A549 (cell line): Measurements from ENCODE around the gene JAG2. TPM values are rescaled to one million over a fixed set of nuclear protein-coding genes. Genes with fewer than 3 reads are reported as not detected.

ENCODE experiments used
- ATAC-seq, 2 experiments: fragments of 200-7000 bp in 1 of 2; fragments of >200 bp in 1 of 2; cut with Nextera tagmentation in 1 of 2; cut with Tn5 transposase in 1 of 2; 3 replicates each; pipeline versions ENCODE4 v1.8.0 to v1.9.1; 2018 to 2020; ENCODE audit warnings: mild to moderate bottlenecking in 1 of 2, moderate library complexity in 1 of 2
- CTCF ChIA-PET: fragments of 300-600 bp; sonication (Branson Sonifier 250); formaldehyde crosslinking; extraction: SDS; loops from one replicate; lab custom pipeline; 2021; ENCODE audit warnings: antibody characterized with exemption, inconsistent platforms; lab: Yijun Ruan, JAX
- POLR2A ChIA-PET: fragments of 350-600 bp; formaldehyde crosslinking; extraction: SDS; loops from one replicate; lab custom pipeline; 2021; ENCODE audit warnings: antibody characterized with exemption, inconsistent platforms; lab: Yijun Ruan, JAX
- DNase-seq, 2 experiments: peaks; one replicate each; pipeline versions ENCODE4 v3.0.0 to v3.0.0-alpha.2; 2011 to 2016; ENCODE audit warnings: low read depth in 1 of 2, low spot score in 1 of 2
- FAIRE-seq: peaks from 2 replicates; lab custom pipeline; 2011; peaks lifted over from hg19 to GRCh38; lab: Jason Lieb, UNC
- H3K27ac ChIP-seq, 2 experiments: fragments of >200 bp; sonication (Bioruptor Twin); formaldehyde crosslinking; 3 replicates each; pipeline ENCODE4 v1.5.1; 2016 to 2017
- H3K4me1 ChIP-seq: fragments of >200 bp; sonication (Bioruptor Twin); formaldehyde crosslinking; 3 replicates; pipeline ENCODE4 v1.6.1; 2016
- H3K4me2 ChIP-seq: fragments of >200 bp; sonication (Bioruptor Twin); formaldehyde crosslinking; 3 replicates; pipeline ENCODE4 v1.6.1; 2016
- H3K4me3 ChIP-seq: fragments of >200 bp; sonication (Bioruptor Twin); formaldehyde crosslinking; 3 replicates; pipeline ENCODE4 v1.5.1; 2016
- H3K9me3 ChIP-seq: fragments of >200 bp; sonication (Bioruptor Twin); formaldehyde crosslinking; 3 replicates; pipeline ENCODE4 v1.6.1; 2016
- EP300 ChIP-seq, 2 experiments: fragments of >200 bp; sonication (Bioruptor Twin); formaldehyde crosslinking; IDR thresholded peaks; 2 replicates in 1 of 2; 3 replicates in 1 of 2; pipeline ENCODE4 v1.6.1; 2016 to 2017
- FOSL2 ChIP-seq, 2 experiments: fragments of 450-650 bp in 1 of 2; fragments of >200 bp in 1 of 2; sonication (Bioruptor Twin) in 1 of 2; formaldehyde crosslinking; IDR thresholded peaks; 2 replicates each; pipeline versions ENCODE4 v1.5.0 to v1.6.1; 2016 to 2020; ENCODE audit warnings: mild to moderate bottlenecking in 1 of 2, moderate library complexity in 1 of 2
- HOXA7 ChIP-seq: fragments of 250-450 bp; sonication (Bioruptor Pico); IDR thresholded peaks from 2 replicates; pipeline ENCODE4 v1.5.0; 2020; ENCODE audit warnings: mild to moderate bottlenecking, moderate library complexity
- HOXB13 ChIP-seq: fragments of 250-450 bp; sonication (Bioruptor Pico); IDR thresholded peaks from 2 replicates; pipeline ENCODE4 v1.5.0; 2020; ENCODE audit warnings: low read depth, mild to moderate bottlenecking, moderate library complexity
- HOXB5 ChIP-seq: fragments of 250-450 bp; sonication (Bioruptor Pico); IDR thresholded peaks from 2 replicates; pipeline ENCODE4 v1.5.0; 2020; ENCODE audit warnings: mild to moderate bottlenecking, moderate library complexity
- KDM1A ChIP-seq: fragments of 200-600 bp; sonication (generic); IDR thresholded peaks from 2 replicates; pipeline ENCODE4 v1.6.1; 2016; ENCODE audit warnings: low read depth, mild to moderate bottlenecking
- KDM5A ChIP-seq: fragments of 200-600 bp; sonication (generic); IDR thresholded peaks from 2 replicates; pipeline ENCODE4 v1.6.1; 2016; ENCODE audit warnings: antibody characterized with exemption, mild to moderate bottlenecking
- MAFK ChIP-seq: fragments of 450-650 bp; IDR thresholded peaks from 2 replicates; pipeline ENCODE4 v1.6.1; 2014; ENCODE audit not compliant: partially characterized antibody
- MAX ChIP-seq: IDR thresholded peaks from 2 replicates; pipeline ENCODE4 v1.6.1; 2012
- MAZ ChIP-seq: fragments of 150-350 bp; IDR thresholded peaks from 2 replicates; pipeline ENCODE4 v1.6.1; 2014; ENCODE audit warnings: antibody characterized with exemption, low read depth, low read length, borderline replicate concordance
- MYC ChIP-seq: IDR thresholded peaks from 2 replicates; pipeline ENCODE4 v1.6.1; 2012; ENCODE audit warnings: mild to moderate bottlenecking, inconsistent platforms, low read length, improper control_type of control experiment, borderline replicate concordance
- NFE2L2 ChIP-seq: fragments of 150-350 bp; conservative IDR thresholded peaks from 2 replicates; pipeline ENCODE4 v1.6.1; 2014; ENCODE audit warnings: low read length
- NPAS2 ChIP-seq: fragments of 250-450 bp; sonication (Bioruptor Pico); IDR thresholded peaks from 2 replicates; pipeline ENCODE4 v1.8.0; 2022; ENCODE audit warnings: mild to moderate bottlenecking, moderate library complexity, borderline replicate concordance
- PHF8 ChIP-seq: fragments of 200-600 bp; sonication (generic); IDR thresholded peaks from 2 replicates; pipeline ENCODE4 v1.6.1; 2016; ENCODE audit warnings: low read depth, mild to moderate bottlenecking, antibody characterized with exemption, moderate library complexity, borderline replicate concordance
- POLR2AphosphoS2 ChIP-seq: conservative IDR thresholded peaks from 2 replicates; pipeline ENCODE4 v1.6.1; 2012; ENCODE audit warnings: low read length, improper control_type of control experiment, inconsistent platforms
- RAD21 ChIP-seq, 2 experiments: fragments of >200 bp in 1 of 2; sonication (Bioruptor Twin) in 1 of 2; formaldehyde crosslinking in 1 of 2; IDR thresholded peaks in 1 of 2; conservative IDR thresholded peaks in 1 of 2; 2 replicates in 1 of 2; 3 replicates in 1 of 2; pipeline ENCODE4 v1.6.1; 2012 to 2018; ENCODE audit warnings: inconsistent platforms in 1 of 2
- RARB ChIP-seq: fragments of 250-450 bp; sonication (Bioruptor Pico); IDR thresholded peaks from 2 replicates; pipeline ENCODE4 v1.8.0; 2021; ENCODE audit warnings: mild to moderate bottlenecking, moderate library complexity
- SMC3 ChIP-seq: fragments of >200 bp; sonication (Bioruptor Twin); formaldehyde crosslinking; IDR thresholded peaks from 3 replicates; pipeline ENCODE4 v1.6.1; 2018; ENCODE audit warnings: inconsistent platforms
- SREBF2 ChIP-seq: fragments of 450-650 bp; IDR thresholded peaks from 2 replicates; pipeline ENCODE4 v1.6.1; 2014; ENCODE audit warnings: mild to moderate bottlenecking, moderate library complexity
- WGBS: methylation state at CpG from one replicate; pipeline ENCODE4 v1.1.6; 2017; ENCODE audit errors: missing lambda C conversion rate; 5-methylcytosine and 5-hydroxymethylcytosine counted together
- polyA plus RNA-seq, 4 experiments: library from polyadenylated mRNA; depleted of rRNA in 3 of 4; stranded (reverse); fragments of >200 nt; fragmentation: RNase III in 1 of 4; extraction: RNeasy Plus Mini Kit Qiagen cat#74134 plus additional on column Dnase treatment in 1 of 4; gene quantifications; 2 replicates in 3 of 4; 3 replicates in 1 of 4; pipeline ENCODE4 v1.2.3, GENCODE V29; 2011 to 2017
- TF ChIP-seq, protein P1 (sequence below): fragments of 150-350 bp; IDR thresholded peaks from 2 replicates; pipeline ENCODE4 v1.6.1; 2014; ENCODE audit warnings: low read depth, mild to moderate bottlenecking, low read length
- TF ChIP-seq, protein P2 (sequence below): IDR thresholded peaks from 2 replicates; pipeline ENCODE4 v1.6.1; 2012; ENCODE audit warnings: low read depth, borderline replicate concordance
- TF ChIP-seq, protein P3 (sequence below): IDR thresholded peaks from 2 replicates; pipeline ENCODE4 v1.6.1; 2012

Gene JAG2
- polyA plus RNA-seq, 2 of the 4 experiments (the other 2 are of a cell fraction), result 5.9 to 20.4 TPM

DNA sequence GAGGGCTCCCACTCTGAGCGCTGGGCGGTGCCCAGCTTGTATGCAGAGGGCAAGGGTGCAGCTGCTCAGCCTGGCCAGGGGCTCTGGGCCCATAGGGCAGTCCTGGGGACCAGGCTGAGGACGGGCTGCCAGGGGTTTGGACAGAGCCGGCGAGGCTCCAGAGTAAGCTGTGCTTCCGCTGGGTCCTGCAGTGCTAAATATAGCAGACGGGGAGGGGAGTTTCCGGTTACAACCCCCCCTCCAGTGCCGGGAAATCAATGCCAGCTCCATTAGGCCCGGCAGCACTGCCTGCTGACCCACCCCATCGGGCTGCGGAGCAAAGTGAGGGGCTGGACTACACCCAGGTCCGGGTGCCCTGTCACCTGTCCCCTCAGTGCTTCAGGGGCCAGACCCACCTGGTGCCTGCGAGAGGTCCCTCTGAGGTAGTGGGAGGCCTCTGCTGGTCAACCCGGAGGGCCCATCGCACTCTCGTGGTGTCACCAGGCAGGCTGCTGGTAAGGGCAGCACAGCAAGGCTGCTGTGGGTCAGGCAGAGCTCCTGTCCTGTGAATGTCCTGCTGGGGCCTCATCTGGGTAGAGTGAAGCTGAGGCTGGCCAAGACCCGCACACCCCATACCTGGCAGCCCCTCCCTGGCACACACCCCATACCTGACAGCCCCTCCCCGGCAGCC lies 2.6 kb upstream of the JAG2 start:
- no peak for DNase-seq

GRCh38 chr14:105169776-105170655 lies 1.4 kb upstream of the JAG2 start:
- no peak overlapping the region for H3K4me3 ChIP-seq
- WGBS, result 81% methylated on average over 14 of the region's 22 CpGs
- POLR2A ChIA-PET, result interaction anchor here (0.9 to 3.3 kb wide), 3 partner anchors 9 to 79 kb away, joined by 3 to 11 read pairs (median 7); partner anchors contain the start of gene NUDT14
- no peak overlapping the region for H3K4me2 ChIP-seq
- no peaks in the 10 kb centered on the region for H3K9me3 ChIP-seq
- ATAC-seq, result peak in 1 of 2 experiments; percentile 2; a peak in 1 of 6 replicates
- peaks cover 30% of the 10 kb centered on the region for H3K4me1 ChIP-seq
- FAIRE-seq, result no peak
- no peak for DNase-seq
- TF ChIP-seq MAFK, result no peak
- no peak for TF ChIP-seq POLR2AphosphoS2
- no peak for TF ChIP-seq NFE2L2
- no peak for TF ChIP-seq KDM5A
- no peak for TF ChIP-seq HOXB5
- TF ChIP-seq EP300 (IDR thresholded peaks at IDR 0.05), result no peak
- no peak for TF ChIP-seq MAX
- TF ChIP-seq MYC, result no peak
- TF ChIP-seq RARB, result no peak
- no peak for TF ChIP-seq HOXA7
- TF ChIP-seq SREBF2, result no peak
- TF ChIP-seq SMC3, result no peak
- TF ChIP-seq MAZ, result no peak
- TF ChIP-seq, protein P1, sequence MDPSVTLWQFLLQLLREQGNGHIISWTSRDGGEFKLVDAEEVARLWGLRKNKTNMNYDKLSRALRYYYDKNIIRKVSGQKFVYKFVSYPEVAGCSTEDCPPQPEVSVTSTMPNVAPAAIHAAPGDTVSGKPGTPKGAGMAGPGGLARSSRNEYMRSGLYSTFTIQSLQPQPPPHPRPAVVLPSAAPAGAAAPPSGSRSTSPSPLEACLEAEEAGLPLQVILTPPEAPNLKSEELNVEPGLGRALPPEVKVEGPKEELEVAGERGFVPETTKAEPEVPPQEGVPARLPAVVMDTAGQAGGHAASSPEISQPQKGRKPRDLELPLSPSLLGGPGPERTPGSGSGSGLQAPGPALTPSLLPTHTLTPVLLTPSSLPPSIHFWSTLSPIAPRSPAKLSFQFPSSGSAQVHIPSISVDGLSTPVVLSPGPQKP, result no peak
- no peak for TF ChIP-seq NPAS2 (CRISPR knock-in tag)
- TF ChIP-seq PHF8, result no peak
- TF ChIP-seq HOXB13 (CRISPR knock-in tag), result no peak
- TF ChIP-seq, protein P2, sequence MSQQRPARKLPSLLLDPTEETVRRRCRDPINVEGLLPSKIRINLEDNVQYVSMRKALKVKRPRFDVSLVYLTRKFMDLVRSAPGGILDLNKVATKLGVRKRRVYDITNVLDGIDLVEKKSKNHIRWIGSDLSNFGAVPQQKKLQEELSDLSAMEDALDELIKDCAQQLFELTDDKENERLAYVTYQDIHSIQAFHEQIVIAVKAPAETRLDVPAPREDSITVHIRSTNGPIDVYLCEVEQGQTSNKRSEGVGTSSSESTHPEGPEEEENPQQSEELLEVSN, result no peak
- TF ChIP-seq, all 56 proteins: peak for 0
- H3K27ac ChIP-seq, result no peak overlapping the region
- CTCF ChIA-PET, result interaction anchor here (0.6 to 15.2 kb wide), 15 partner anchors 10 to 365 kb away, joined by 3 to 132 read pairs (median 3); partner anchors contain the start of gene NUDT14

More for the DNA sequence above, 2.6 kb upstream of the JAG2 start:
- WGBS, result 77% methylated on average over 16 of the region's 19 CpGs
- ATAC-seq (peak in 1 of 2 experiments; percentile 4; a peak in 3 of 6 replicates), FAIRE-seq (no peak)
- Histone ChIP-seq H3K4me1 (peaks cover 23% of the 10 kb centered on the region), H3K4me2 (no peak overlapping the region), H3K27ac (no peak overlapping the region), H3K9me3 (no peaks in the 10 kb centered on the region), H3K4me3 (no peak overlapping the region)
- TF ChIP-seq KDM1A, result no peak
- TF ChIP-seq, protein P3, sequence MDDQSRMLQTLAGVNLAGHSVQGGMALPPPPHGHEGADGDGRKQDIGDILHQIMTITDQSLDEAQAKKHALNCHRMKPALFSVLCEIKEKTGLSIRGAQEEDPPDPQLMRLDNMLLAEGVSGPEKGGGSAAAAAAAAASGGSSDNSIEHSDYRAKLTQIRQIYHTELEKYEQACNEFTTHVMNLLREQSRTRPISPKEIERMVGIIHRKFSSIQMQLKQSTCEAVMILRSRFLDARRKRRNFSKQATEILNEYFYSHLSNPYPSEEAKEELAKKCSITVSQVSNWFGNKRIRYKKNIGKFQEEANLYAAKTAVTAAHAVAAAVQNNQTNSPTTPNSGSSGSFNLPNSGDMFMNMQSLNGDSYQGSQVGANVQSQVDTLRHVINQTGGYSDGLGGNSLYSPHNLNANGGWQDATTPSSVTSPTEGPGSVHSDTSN, result no peak
- no peak for TF ChIP-seq RAD21 (conservative IDR thresholded peaks at IDR 0.05 in 1 of 2, IDR thresholded peaks at IDR 0.05 in 1 of 2)
- TF ChIP-seq FOSL2 (IDR thresholded peaks at IDR 0.05), result no peak
- TF ChIP-seq FOSL2 (CRISPR knock-in tag; IDR thresholded peaks at IDR 0.05), result no peak
- ChIA-PET POLR2A (interaction anchor here (3.3 kb wide), 1 partner anchor 80 kb away, joined by 11 read pairs; no protein-coding TSS in a partner anchor), CTCF (interaction anchor here (1.0 to 15.2 kb wide), 4 partner anchors 8 to 82 kb away, joined by 3 to 132 read pairs (median 26); partner anchors contain the start of gene NUDT14)
